Fibroblast of skin of back (primary cell): ENCODE data around the gene CFAP99.
A peak's percentile ranks its signal among the peaks of the same experiment; 100 is the strongest.

Experiments used
- DNase-seq: peaks from one replicate; pipeline ENCODE4 v3.0.0-alpha.2; 2013

Gene CFAP99

DNA sequence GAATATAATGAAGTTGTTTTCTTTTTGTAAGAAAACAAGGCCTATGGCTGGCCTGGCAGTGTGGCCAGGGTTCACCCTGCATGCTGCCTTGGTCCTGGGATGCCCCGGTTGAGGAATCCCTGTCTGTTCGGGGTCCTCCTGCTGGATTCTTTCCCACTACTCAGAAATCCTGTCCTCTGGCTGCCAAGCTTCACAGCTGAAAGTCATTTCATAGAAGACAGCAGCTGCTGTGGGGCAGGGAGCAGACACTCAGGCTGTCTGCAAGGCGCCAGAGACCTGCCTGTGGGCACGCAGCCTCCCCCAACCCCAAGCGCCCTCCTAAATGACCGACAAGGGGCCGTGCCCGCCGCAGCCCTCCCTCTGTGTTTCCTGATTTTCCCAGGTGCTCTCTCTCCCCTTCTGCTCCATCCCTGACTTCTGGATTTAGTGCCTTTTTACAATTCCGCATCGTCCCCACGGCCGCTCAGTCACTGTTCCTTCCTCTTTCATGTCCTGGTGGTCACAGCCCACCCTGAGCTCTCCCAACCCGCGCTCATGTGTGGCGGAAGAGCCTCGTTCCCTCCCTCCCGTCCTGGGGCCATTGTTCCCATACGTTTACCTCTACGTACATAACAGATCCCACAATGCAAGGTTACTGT, 27.9 kb upstream of the CFAP99 start:
- no peak for DNase-seq

DNA sequence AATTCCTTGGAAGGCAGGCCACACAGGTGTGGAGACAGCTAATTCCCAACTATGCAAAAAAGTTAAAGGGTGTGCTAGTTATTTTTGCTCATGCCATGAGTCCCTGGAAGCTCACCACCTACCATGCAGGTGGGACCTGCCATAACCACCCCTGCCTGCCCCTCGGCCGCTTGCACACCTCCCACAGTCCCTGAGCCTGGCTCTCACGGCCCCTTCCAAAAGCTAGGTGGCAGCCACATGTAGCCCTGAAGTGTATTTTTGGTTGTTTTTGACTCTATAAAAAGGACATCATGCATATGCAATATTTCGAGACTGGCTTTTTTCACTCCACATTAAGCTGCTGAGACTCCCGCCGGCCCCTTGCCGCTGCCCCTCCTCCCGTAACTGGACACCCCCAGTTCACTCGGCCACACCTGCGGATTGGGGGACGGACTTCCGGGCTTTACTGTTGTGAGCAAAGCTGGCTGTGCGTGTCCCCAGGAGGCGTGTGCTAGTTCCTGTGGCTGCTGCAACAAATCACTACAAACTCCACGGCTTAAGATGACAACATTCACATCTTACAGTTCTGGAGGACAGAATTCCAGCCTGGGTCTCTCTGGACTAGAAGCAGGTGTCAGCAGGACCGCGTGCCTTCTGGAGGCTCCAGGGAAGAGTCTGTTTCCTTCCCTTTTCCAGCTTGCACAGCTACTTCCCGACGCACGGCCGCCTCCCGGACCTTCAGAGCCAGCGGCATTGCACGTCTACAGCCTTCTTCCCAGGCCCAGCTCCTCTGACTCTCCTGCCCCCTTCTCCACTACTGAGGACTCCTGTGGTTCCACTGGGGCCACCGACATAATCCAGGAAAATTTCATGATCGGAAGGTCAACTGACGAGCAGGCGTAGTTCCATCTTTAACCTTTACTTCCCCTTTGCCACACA, 25.1 kb upstream of the CFAP99 start:
- no peak for DNase-seq

DNA sequence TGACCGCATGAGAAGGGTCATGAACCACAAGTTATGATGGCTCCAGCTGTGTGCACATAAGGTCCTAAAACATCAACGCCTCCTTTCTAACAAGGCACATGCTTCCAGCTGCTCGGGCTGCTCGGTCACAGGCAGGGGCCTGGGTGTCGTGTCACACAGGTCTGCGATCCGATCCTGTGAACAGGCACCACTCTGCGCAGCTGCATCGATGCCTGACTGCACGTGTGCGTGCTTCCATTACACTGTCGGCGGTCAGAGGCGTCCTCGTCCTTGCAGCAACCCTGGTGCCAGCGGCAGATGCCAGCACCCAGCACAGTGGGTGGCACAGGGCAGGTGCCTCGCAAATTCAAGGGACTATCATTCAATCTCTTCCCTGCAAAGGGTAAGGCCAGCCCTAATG, 24.2 kb upstream of the CFAP99 start:
- DNase-seq: no peak

DNA sequence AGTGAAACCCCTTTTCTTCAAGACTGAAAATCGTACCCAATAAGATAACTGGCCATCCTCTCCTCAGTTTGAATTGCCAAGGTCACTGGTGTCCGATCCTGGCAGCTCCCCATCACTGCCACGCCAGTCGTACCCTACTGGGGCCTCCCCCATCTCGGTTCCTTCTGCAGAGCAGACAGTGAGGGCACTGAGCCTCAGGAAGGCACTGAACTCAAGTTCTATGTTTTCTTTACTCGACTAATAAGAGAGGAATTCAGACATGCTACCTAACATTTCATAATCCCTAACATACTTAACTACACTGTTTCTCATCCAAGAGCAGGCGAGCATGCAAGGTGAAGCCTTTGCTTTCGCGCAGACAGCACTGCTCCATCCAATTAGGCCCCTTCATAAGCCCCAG, 23.7 kb upstream of the CFAP99 start:
- peak; percentile 27 for DNase-seq

DNA sequence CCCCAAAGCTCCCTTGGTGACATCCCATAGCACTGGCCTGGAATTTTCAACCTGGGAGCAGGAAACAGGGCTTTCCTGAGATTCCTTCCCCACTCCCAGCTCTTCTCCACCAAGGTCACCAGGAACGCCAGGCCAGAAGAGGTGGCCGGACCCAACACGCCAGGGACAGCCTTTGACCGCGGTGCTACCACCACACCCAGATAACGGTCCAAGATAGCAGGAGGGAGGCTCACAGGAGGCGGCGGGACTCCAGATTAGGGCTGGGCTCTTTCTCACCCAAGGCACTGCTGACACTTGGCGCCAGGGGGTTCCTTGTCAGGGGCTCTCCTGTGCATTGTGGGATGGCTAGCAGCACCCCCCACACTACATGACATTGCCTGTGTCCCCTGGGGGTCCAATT, 23.2 kb upstream of the CFAP99 start:
- DNase-seq: no peak

DNA sequence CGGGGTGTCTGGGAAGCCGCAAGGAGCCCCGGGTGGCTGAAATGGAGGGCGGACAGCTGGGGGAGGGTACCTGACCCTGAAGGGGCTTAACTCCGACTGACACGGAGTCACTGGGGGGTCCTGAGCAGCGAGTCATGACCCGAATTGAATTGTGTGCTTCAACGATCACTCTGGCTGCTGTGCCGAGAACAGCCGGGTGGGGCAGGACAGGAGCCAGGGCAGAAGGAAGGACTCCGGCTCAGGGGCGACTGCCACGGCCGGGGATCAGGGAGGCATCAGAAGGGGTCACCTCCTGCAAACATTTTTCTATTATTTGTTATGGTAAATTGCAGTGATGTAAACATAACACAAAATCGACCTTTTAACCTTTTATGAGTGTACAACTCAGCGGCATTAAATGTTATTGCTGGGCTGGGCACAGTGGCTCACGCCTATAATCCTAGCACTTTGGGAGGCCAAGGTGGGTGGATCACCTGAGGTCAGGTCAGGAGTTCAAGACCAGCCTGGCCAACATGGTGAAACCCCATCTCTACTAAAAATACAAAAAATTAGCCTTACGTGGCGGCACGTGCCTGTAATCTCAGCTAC, 21.9 kb upstream of the CFAP99 start:
- DNase-seq: no peak

DNA sequence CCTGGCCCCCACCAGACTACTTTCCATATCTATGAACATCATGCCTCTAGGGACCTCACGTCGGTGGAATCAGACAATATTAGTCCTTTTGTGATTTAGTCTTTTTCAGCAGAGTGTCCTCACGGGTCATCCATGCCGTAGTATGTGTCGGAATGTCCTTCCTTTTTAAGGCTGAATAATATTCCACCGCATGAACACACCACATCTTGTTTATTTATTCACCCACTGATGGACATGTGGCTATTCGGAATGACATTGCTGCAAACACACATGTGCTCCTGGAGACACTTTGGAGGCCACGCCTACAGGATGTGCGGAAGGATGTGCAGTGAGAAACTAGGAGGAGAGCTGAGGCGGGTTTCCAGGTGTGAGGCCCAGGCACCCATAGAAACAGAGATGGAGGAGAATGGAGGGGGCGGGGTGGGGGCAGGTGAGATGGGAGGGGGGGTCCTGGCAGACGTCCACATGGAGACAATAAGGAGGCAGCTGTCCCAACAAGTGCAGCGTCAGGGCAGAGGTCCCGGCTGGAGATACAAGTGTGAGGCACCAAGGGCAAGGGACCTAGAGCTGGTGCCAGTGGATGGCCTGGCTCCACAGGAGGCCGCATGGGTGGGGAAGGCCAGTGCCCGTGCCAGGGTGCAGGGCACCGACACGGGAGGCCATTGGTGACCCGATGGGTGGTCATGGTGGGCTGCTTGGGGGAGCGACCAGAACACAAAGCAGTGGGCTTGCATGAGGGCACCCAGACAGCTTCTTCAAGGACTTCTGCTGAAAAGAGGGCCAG, 21.0 kb upstream of the CFAP99 start:
- no peak for DNase-seq

DNA sequence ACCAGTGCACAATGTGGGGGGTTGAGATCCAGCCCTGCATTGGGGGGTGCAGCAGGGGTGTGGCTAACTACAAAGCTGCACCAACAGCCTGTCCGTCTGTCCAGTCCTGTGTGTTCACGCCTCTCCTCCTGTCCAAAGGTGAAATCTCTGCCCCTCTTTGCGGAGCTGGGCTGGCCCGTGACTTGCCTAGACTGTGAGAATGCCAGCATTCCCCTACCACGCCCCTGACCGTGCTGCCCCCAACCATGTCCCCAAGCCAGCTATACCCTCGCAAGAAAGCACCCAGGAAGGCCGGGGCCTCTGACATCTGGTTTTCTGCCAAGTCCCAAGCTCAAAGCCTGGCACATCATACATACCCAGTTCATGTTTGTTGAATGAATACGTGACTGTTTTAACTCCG, 19.5 kb upstream of the CFAP99 start:
- no peak for DNase-seq

DNA sequence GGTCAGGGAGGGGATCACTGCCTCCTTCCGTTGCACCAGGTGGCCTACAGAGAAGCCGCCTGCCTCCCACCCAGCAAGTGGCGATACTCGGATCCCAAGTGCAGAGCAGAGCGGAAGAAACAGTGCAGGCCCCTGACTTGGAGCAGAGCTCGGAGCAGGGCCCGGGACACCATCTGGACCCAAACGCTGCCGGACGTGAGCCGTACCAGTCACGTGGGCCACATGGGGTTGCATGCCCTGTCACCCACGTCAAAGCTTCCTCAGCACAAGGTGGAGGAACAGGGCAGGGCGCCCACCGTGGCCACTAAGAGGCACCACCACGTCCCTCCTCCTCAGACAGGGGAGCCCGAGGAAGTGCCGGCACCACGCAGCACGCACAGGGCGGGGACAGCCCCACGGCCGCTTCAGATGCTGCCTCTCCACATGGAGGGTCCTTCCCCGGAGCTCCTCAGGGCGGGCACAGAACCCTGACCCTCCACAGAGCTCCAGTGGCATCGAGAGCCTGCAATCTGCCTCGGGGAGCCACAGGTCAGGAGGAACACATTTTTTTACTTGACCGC, 19.0 kb upstream of the CFAP99 start:
- no peak for DNase-seq

DNA sequence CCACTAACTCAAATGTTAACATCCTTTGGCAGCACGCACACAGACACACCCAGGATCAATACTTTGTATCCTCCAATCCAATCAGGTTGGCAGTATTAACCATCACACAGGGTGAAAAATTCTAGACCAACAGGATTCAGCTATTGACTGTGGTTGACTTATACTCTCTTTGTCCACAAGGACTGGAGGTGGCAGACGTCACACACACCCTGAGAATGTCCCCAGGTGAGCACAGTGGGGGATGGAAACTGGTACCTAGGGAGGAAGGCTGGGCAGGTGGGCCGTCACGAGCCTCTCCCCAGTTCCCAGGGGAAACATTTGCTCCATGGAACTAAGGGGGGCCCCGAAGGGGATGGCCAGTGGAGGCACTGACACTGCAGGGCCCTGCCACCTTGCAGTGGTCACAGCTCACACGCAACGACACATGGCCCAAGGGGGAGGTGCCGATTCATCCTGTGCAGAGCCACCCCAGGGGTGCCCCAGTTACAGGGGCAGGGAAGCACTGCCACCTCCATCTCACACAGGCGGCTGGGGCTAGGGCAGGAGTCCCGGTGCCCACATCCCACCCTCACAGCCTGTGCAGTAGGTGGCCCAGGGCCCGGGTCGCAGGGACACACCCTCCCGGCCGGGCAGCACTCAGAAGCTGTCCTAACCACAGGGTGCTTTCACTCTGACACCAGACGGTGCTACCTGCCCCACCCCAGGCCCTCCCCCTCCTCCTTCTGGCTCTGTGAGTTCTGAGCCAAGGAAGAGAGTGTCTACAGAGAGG, 17.7 kb upstream of the CFAP99 start:
- DNase-seq: no peak

DNA sequence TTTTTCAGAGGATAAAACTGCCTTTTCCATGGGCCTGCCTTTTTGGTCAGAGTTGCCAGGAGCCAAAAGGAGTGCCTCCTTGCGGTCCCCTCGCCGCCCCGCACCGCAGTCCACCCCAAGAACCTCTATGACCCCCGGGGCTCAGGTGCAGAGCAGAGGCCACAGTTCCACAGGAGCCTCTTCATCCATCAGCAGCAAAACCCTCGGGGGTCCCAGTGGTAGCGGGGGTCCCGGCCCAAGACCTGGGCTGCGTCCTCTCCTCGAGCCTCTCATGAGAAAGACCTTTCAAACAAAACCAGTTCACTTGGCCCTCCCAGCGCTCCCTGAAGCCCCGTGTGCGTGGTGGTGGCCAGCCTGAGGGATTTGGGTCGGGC, 17.2 kb upstream of the CFAP99 start:
- DNase-seq: no peak

DNA sequence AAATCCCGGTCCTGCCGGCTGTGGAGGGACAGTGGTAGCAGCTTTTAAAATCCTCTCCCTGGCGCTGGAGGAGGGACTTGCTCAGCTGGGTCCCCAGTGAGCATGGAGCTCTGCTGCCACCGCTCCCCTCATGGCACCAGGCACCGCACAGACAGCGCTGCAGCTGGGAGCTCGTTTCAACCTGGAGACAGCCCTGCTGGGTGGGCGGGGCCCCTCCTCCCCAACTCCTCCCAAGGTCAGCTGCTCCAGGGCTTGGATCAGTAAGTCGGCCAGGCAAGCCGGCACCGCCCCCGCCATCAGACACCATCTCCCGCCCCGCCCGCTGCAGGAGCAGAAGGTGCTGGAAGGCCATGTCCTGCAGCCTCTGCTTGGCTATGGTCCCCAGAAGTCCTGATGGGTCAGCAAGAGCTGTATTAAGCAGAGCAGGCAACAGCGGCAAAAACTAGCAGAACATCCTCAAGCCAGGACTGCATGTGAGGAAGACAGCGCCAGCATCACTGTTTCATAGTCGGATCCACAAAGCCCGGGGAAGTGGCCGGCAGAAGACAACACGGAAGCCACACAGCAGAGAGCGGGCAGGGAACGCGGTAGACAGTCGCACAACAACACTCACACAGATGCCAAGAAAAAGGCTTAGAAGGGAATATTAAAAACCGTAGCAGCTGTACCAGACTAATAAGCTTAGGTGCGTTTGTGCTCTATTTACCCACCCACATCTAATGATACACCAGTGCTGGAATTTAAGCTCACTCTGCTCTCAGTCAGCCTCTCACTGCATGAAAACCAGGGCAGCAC, 16.5 kb upstream of the CFAP99 start:
- DNase-seq: peak; percentile 39

DNA sequence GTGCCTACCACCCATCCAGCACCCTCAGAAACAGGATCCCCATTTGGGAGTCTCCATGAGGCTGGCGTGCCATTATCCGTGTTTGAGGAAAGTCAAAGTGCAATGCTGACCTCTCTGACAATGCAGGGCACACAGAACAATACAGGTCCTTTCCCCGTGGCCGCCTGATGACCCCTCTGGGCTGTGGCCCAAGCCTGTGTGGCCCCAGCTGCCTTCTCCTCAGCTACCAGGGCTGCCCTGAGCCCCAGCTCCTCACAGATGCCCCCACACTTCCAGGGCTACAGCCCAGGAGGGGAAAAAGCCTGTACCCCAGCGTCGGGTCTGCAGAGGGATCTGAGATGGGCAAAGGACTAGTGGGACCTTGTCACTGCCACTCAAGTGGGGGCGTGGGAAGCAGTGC, 15.8 kb upstream of the CFAP99 start:
- DNase-seq: no peak

DNA sequence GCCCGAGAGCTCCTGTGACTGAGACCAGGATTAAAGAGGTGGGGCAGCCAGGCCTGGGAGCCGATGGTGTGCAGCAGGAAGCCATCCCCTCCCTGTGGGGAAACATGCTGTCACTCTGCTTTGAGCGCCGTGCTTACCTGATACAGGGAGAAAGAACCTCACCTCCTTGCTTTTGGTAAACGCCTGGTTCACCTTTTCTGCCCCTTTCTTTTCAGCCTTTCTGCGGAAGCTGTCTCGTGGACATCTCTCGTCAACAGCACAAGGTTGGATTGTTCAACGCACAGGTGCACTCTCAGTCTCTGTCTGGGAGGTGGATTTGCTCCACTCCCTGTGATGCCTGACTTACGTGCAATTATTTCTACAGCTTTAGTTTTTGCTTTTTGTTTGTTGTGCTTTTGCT, 12.3 kb upstream of the CFAP99 start:
- DNase-seq: no peak

DNA sequence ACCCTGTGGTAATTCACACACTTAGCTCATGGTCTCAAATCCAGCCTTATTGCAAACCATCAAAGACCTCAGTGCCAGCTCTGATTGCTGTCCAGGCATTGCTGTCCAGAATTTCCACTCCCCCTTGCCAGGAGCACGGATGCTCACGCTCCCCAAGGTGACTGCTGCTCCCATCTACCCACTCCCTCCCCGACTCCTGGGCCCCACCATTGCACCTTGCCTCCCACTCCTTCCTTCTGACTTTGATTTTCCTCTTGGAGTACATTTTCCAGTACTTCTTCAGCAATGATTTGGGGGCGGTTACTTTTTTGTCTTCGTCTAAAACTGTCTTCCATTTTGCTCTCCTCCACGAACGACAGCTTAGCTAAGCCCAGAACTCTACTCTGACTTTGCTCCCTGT, 11.8 kb upstream of the CFAP99 start:
- no peak for DNase-seq

DNA sequence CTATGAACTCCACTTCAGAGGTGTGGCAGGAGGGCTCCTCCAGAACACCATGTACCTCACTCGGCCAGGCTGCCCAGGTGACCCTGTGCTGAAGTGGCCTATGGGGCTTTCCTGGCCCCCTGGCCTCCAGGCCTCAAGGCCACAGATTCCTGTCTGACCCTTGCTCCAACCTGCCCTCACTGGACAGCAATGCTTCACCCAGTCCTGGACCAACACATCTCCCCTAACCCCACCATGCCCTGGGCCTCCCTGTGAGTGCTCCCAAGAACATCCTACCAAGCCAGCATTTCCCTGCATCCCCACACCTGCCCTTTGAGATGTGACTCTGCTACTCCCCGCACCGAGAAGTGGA, 10.8 kb upstream of the CFAP99 start:
- DNase-seq: no peak

DNA sequence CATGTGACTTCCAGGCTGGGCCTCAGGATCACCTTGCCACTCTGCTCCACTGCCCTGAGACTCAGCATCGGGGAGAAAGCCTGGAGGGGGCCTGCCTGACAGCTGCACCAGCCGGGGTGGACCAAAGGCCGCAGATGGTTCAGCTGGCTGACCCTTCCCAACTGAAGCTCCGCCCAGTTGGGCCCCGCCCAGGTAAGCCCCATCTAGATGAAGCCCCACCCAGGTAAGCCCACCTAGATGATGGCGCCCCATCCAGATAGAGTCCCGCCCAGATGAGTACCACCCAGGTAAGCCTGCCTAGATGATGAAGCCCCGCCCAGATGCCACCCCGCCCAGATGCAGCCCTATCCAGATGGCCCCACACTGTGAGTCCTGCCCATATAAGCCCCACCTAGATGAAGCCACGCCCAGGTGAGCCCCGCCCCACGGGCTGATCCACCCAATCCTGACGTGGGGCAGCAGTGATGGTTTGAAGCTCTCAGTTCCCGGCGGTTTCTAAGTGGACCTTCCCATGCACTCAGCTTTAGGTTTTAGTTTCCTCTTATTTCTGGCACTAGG, 10.3 kb upstream of the CFAP99 start:
- no peak for DNase-seq

DNA sequence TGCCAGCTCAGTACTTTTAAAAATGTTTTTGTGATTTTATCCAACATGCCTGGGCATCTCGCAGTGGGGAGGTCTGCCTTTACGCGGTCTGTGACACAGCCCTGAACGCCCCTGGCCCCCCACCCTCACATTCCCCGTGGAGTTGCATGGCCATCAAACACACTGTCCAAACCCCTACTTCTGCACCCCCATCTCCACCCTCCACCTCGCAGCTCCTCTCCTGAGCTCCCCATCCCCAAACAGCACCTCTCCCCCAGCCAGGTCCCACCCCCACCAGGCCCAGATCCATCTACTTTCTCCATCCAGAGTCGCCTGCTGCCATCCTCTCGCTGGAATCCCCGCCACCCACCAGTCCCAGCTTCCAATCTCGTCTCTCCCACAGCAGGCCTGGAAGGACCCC, 9.8 kb upstream of the CFAP99 start:
- no peak for DNase-seq

DNA sequence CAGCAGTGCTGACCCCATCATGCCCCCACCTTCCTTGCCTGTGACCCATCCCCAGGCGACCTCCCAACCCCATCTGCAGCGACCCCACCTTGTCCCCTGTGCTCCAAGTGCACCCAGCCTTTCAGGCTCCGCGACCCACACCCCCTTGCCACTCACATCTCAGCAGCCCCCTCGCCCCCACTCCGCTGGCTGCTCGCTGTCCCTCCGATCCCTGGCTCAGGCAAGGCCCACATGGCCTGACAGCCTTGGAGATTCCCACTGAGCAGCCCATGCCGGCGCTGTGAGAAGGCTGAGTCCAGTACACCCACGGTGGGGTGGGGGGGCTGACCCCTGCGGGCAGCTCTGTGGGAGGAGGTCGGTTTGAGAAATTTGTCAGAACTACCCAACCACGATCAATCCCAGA, 9.4 kb upstream of the CFAP99 start:
- DNase-seq: no peak

DNA sequence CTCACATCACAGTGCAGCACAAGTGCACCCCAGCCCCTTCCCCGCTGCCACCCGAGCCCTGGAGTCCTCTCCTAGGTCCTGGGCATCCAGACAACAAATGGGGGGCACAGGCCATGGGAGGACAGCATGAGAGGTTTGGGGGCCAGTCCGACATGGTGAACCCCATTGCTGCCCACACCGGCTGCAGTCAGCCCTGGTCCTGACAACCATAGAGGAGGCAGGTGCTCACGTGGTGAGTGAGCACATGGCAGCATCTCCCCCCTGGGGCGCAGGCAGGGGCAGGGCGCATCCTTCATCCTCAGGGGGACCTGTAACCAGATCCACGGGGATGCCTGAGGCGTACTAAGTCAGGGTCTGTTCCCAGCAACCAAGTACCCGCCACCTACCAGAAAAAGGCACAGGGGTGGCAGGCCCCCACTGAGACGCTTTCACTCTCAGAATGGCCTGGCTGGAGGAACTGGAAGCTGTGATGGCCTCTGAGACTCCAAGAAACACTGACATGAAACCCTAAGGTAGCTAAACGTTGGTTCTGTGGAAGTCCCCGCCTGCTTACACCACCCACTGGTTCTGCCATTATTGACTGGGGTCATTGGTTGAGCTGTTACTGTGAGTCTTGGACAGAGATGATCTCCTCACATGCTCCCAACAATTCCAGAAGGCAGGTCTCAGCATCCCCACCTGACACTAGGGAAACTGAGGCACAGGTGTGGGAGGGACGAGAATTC, 6.8 kb upstream of the CFAP99 start:
- no peak for DNase-seq
